GM20431 (cell line): Measurements from ENCODE around the gene NGEF.

ENCODE experiments used
- in situ Hi-C: fragments of 300-500 bp; cut with MseI, MboI; formaldehyde crosslinking; loops from one replicate; pipeline ENCODE4 v1.15.0; 2020; ENCODE audit warnings: low sequenced_read_pairs; ENCODE audit not compliant: unreplicated experiment

The NGEF gene

DNA sequence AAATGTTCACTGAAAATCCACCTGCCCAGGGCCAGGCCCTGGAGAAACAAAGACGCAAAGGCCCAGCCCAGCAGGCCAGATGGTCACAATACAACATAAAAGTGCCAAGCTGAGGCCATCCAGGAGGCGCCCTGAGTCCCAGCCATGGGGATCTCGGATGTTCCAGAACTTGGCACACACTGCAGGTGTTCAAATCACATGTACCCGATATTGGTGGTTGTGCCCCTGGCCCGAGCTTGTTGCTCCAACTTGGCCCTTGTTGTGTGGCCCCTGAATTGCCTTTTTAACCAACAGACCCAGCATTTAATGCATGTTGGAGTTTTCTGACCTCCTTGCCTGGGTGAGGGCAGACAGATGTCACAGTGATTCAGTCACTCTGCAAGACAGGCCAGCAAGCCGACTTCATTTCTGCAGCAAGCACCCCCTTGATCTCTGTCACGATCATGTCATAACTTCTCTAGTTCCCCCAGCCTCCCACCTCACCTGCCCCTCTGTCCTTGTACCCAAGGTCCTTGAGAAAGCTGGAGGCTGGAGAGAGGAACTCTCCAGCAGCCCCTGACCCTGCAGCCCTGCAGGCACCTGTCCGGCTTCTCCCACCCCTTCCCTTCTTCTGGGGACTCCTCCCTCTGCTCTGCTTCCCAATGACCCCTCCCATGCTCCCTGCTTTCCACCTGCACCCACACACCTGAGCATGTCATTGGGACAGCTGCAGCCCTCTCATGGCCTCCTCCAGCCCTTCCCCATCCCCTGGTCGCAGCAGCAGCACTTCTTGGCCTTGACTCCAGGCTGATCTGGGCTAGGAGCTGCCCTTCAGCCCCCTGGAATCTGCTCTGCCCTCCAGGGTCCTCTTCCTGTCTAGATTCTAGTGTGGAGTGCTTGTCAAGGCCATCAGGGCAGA is 9.1 kb downstream of the NGEF start:
- in situ Hi-C loops: no loop called here

GRCh38 chr2:233002829-233003657 is 10.0 kb downstream of the NGEF start:
- in situ Hi-C loops: no loop called here

- in situ Hi-C loops: no loop called here
Measured at GRCh38 chr2:233000886-233001750, 11.9 kb downstream of the NGEF start.

- in situ Hi-C loops: no loop called here
Measured at GRCh38 chr2:232999354-232999753, 13.7 kb downstream of the NGEF start.

GRCh38 chr2:232998666-232998985 is 14.4 kb downstream of the NGEF start:
- in situ Hi-C loops: no loop called here

GRCh38 chr2:232997749-232998665 is 15.0 kb downstream of the NGEF start:
- in situ Hi-C loops: no loop called here

GRCh38 chr2:232994446-232994845 is 18.6 kb downstream of the NGEF start:
- in situ Hi-C loops: no loop called here

DNA sequence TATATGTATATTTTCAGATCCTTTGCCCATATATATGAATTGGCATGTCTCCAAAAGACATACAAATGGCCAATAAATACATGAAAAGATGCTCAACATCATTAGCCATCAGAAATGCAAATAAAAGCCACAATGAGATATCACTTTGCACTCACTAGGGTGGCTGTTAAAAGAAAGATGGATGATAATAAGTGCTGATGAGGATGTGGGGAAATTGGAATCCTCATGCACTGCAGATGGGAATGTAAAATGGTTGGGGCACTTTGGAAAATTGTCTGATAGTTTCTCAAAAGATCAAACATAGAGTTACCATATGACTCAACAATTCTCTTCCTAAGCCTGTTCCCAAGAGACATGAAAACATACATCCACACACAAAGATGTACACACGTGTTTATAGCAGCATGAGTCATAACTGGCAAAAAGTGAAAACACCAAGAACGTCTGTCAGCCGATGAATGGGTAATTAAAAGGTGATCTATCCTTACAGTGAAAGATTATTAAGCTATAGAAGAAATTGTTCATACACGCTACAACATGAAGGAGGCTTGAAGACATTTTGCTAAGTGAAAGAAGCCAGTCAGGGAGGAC is 19.7 kb downstream of the NGEF start:
- in situ Hi-C loops: no loop called here

DNA sequence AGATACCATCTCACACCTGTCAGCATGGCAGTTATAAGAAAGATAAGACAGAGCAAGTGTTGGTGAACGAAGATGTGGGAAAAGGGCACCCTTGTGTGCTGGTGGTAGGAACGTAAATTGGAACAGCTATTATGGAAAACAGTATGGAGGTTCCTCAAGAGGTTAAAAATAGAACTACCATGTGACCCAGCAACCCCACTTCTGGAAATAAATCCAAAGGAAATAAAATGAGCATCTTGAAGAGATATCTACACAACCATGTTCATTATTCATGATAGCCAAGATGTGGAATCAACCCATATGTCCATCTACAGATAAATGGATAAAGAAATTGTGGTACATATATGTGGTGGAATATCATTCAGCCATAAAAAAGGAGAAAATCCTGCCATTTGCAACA is 26.9 kb downstream of the NGEF start:
- in situ Hi-C loops: no loop called here

DNA sequence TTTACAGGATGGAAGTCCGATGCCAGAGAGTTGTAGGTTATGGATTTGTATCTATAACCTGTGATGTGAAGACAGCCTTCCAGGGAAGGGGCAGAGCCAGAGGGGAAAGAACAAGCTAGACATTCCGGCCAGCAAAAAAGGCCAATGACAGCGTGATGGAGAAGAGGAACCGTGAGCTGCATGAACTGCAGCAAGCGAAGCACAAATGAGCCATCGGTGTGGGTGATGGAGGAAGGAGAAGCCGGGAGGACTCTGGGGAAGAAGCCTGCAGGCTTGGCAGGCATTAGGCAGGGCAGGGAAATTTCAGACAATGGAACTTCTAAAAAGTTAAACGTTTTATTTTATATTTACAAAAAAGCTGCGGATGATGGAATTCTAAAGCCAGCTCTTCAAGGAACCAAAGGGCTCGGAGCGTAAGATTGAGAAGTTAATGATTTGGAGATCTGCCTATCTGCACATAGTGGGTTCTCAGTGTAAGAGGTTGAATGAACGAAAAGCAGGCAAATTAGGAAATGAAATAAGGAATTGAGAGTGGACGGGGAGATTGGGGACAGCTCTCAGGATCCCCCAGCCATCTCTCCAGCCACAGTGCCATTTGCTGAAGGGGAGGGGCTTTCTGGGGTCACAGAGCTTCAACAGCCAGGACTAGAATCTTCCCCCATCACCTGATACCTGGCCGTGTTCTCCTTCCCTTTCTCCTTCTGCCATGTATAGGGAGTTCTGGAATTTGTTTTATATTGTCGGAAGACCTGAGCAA is 28.4 kb downstream of the NGEF start:
- in situ Hi-C loops: no loop called here

DNA sequence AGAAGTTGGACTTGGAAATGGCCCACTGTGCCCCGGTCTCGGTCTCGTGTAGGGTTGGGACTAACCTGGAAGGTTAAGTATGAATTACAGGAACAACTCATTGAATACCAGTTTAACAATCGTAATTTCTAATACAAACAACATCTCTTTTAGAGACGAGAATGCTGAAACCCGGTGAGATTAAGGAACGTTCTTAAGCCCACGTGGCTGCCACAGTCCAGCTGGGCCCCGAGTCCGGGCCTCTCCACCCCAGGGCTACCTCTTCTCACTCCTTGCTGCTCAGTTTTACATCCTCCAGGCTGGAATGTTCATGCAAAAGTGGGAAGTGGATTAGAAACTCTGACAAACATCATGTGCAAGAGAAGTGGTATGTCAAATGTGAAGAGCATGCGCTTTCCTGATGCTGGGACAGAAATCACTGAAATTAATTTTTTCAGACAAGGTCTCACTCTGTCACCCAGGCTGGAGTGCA is 29.4 kb downstream of the NGEF start:
- in situ Hi-C loops: no loop called here

DNA sequence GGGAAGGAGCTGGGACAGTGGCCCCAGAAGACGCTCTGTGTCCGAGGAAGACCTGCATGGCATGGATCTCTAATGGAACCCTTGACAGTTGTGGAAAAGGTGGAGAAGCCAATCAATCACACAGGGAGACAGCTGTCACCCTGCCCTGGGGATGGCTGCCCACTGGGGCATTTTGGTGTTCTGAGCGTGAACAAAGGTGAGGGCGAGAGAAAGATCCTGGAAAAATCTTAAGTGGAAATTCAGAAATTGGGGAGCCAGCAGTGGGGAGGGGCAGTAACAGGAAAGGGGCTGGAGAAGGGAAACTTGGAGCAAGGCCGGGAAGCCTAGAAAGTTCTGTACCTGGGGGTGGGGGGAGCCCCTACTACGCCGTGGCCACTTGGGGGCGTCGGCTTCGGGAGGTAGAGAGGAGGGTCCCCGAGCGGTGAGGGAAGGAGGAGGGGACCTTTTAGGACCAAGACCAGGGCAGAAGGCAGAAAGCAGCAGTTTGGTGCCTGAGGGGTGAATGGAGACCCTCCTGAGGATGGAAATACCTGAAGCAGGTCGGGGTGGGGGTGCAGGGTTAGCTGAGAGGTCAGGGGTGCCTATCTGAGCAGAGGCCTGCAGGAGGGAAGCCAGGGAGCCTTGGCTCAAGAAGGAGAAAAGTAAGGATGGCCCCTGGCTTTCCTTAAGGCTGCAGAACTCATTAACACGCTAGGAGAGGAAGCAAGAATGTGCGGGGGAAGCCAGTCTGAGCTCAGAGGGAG is 30.0 kb downstream of the NGEF start:
- in situ Hi-C loops: no loop called here

- in situ Hi-C loops: no loop called here
Measured at GRCh38 chr2:232981767-232982360, 31.2 kb downstream of the NGEF start.

GRCh38 chr2:232981356-232981755 is 31.7 kb downstream of the NGEF start:
- in situ Hi-C loops: no loop called here

DNA sequence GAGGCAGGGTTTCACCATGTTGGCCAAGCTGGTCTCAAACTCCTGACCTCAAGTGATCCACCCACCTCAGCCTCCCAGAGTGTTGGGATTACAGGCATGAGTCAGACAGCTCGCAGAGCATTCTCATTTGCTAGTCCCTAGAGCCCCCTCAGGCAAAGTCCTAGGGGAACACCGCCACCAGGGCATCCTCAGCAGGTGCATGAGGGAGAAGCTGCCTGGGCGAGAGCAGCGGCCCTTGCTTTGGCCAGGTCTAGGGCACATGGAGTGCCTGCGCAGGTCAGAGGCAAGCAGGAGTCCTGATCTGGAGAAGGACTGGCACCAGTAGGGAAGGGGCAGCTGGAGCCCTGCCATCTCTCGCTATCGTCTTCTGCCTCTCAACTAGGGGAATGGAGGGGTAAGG is 32.4 kb downstream of the NGEF start:
- in situ Hi-C loops: no loop called here

GRCh38 chr2:232979871-232980461 is 33.1 kb downstream of the NGEF start:
- in situ Hi-C loops: no loop called here

- in situ Hi-C loops: no loop called here
Measured at GRCh38 chr2:232977438-232977971, 35.6 kb downstream of the NGEF start.
